SK-N-SH (cell line): Measurements from ENCODE around the gene TTC39B. TPM values are rescaled to one million over a fixed set of nuclear protein-coding genes. Genes with fewer than 3 reads are reported as not detected.
A peak's percentile ranks its signal among the peaks of the same experiment; 100 is the strongest.

Source experiments
- CTCF ChIA-PET: fragments of 300-600, 350-600 bp; formaldehyde crosslinking; extraction: SDS; loops from one replicate; lab custom pipeline; 2021; lab: Yijun Ruan, JAX
- POLR2A ChIA-PET: fragments of 350-600 bp; sonication (Branson Sonifier 250); formaldehyde crosslinking; extraction: SDS; loops from one replicate; lab custom pipeline; 2020; ENCODE audit warnings: antibody characterized with exemption, inconsistent platforms; lab: Yijun Ruan, JAX
- DNase-seq: peaks from one replicate; pipeline ENCODE4 v3.0.0; 2012
- H2AFZ ChIP-seq: fragments of 200-600 bp; sonication (generic); 2 replicates; pipeline ENCODE4 v1.8.1; 2016; ENCODE audit warnings: antibody characterized with exemption, mild to moderate bottlenecking, low read depth
- H3F3A ChIP-seq: fragments of 200-600 bp; sonication (generic); replicated peaks from 2 replicates; pipeline ENCODE3; 2016; ENCODE audit warnings: antibody characterized with exemption, mild to moderate bottlenecking; ENCODE audit not compliant: insufficient read depth
- H3K27ac ChIP-seq, 2 experiments: fragments of 200-500 bp in 1 of 2; fragments of 200-600 bp in 1 of 2; sonication (Bioruptor generic) in 1 of 2; sonication (generic), shearing (Covaris generic) in 1 of 2; 2 replicates each; pipeline versions ENCODE4 v1.5.1 to v1.6.1; 2014 to 2016; ENCODE audit warnings: low read depth in 2 of 2, inconsistent platforms in 1 of 2, low read length in 1 of 2, mild to moderate bottlenecking in 1 of 2, mixed read lengths in 1 of 2
- H3K27me3 ChIP-seq: fragments of 200-600 bp; sonication (generic), shearing (Covaris generic); 2 replicates; pipeline ENCODE4 v1.6.1; 2016; ENCODE audit warnings: mixed run types; ENCODE audit not compliant: insufficient read depth
- H3K36me3 ChIP-seq, 2 experiments: fragments of 200-500 bp in 1 of 2; fragments of 200-600 bp in 1 of 2; sonication (Bioruptor generic) in 1 of 2; sonication (generic) in 1 of 2; replicated peaks in 1 of 2; 2 replicates each; pipeline versions ENCODE3 to v1.5.1; 2014 to 2016; ENCODE audit warnings: low read length in 1 of 2, mild to moderate bottlenecking in 1 of 2; ENCODE audit not compliant: insufficient read depth in 2 of 2, control insufficient read depth in 1 of 2
- H3K4me1 ChIP-seq, 2 experiments: fragments of 200-500 bp in 1 of 2; fragments of 200-600 bp in 1 of 2; sonication (Bioruptor generic) in 1 of 2; sonication (generic), shearing (Covaris generic) in 1 of 2; 2 replicates each; pipeline versions ENCODE4 v1.5.1 to v1.6.1; 2014 to 2016; ENCODE audit warnings: low read depth in 1 of 2, low read length in 1 of 2, mixed run types in 1 of 2; ENCODE audit not compliant: insufficient read depth in 2 of 2, control insufficient read depth in 1 of 2
- H3K4me2 ChIP-seq: fragments of 200-600 bp; sonication (generic), shearing (Covaris generic); 2 replicates; pipeline ENCODE4 v1.6.1; 2017; ENCODE audit warnings: mixed run types
- H3K4me3 ChIP-seq, 2 experiments: fragments of 200-500 bp in 1 of 2; fragments of 200-600 bp in 1 of 2; sonication (Bioruptor generic) in 1 of 2; sonication (generic), shearing (Covaris generic) in 1 of 2; 2 replicates each; pipeline versions ENCODE4 v1.5.1 to v1.8.1; 2014 to 2016; ENCODE audit warnings: low read depth in 2 of 2, inconsistent platforms in 1 of 2, low read length in 1 of 2, mild to moderate bottlenecking in 1 of 2, mixed read lengths in 1 of 2, moderate library complexity in 1 of 2
- H3K79me2 ChIP-seq: fragments of 200-600 bp; sonication (generic); 2 replicates; pipeline ENCODE4 v1.8.1; 2017; ENCODE audit warnings: mild to moderate bottlenecking; ENCODE audit not compliant: insufficient read depth
- H3K9ac ChIP-seq: fragments of 200-600 bp; sonication (generic); 2 replicates; pipeline ENCODE4 v1.6.1; 2017; ENCODE audit warnings: mixed run types
- H3K9me2 ChIP-seq: fragments of 200-600 bp; sonication (generic); 2 replicates; pipeline ENCODE4 v1.6.1; 2017; ENCODE audit warnings: mixed run types
- H3K9me3 ChIP-seq: fragments of 200-600 bp; sonication (generic); 2 replicates; pipeline ENCODE4 v1.6.1; 2017; ENCODE audit warnings: mixed run types, mild to moderate bottlenecking, moderate library complexity
- H4K20me1 ChIP-seq: fragments of 200-600 bp; sonication (generic); 2 replicates; pipeline ENCODE4 v1.6.1; 2017; ENCODE audit warnings: mild to moderate bottlenecking, mixed run types; ENCODE audit not compliant: insufficient read depth
- CHD2 ChIP-seq: fragments of 150-350 bp; IDR thresholded peaks from 2 replicates; pipeline ENCODE4 v1.6.1; 2018; ENCODE audit warnings: low read length; ENCODE audit not compliant: partially characterized antibody
- EP300 ChIP-seq, 2 experiments: IDR thresholded peaks; 2 replicates each; pipeline versions ENCODE4 v1.4.0 to v1.6.1; 2012; ENCODE audit warnings: borderline replicate concordance in 1 of 2, low read depth in 1 of 2, low read length in 1 of 2
- EZH2phosphoT487 ChIP-seq: fragments of 200-600 bp; sonication (generic); IDR thresholded peaks from 2 replicates; pipeline ENCODE4 v1.6.1; 2017; ENCODE audit warnings: low read depth, mixed run types, mild to moderate bottlenecking, antibody characterized with exemption, moderate library complexity, borderline replicate concordance
- FOXJ3 ChIP-seq: sonication (generic); formaldehyde crosslinking; IDR thresholded peaks from 2 replicates; pipeline ENCODE4 v1.5.1; 2020; ENCODE audit warnings: mild to moderate bottlenecking, missing genetic modification reagents
- FOXM1 ChIP-seq: IDR thresholded peaks from 2 replicates; pipeline ENCODE4 v1.4.0; 2012; ENCODE audit warnings: low read depth, mild to moderate bottlenecking
- MAX ChIP-seq: IDR thresholded peaks from 2 replicates; pipeline ENCODE4 v1.4.0; 2012; ENCODE audit warnings: low read depth
- MEF2A ChIP-seq: IDR thresholded peaks from 2 replicates; pipeline ENCODE4 v1.4.0; 2012; ENCODE audit warnings: low read depth, borderline replicate concordance
- MXI1 ChIP-seq: IDR thresholded peaks from 2 replicates; pipeline ENCODE4 v1.6.1; 2012; ENCODE audit warnings: mild to moderate bottlenecking, low read depth, low read length, improper control_type of control experiment
- NFIC ChIP-seq: IDR thresholded peaks from 2 replicates; pipeline ENCODE4 v1.4.0; 2012; ENCODE audit warnings: borderline replicate concordance
- NRF1 ChIP-seq: IDR thresholded peaks from 2 replicates; pipeline ENCODE4 v1.6.1; 2012; ENCODE audit warnings: low read depth, mild to moderate bottlenecking, low read length
- RFX5 ChIP-seq: IDR thresholded peaks from 2 replicates; pipeline ENCODE4 v1.6.1; 2012; ENCODE audit warnings: mild to moderate bottlenecking, improper control_type of control experiment, low read length
- TCF12 ChIP-seq: IDR thresholded peaks from 2 replicates; pipeline ENCODE4 v1.4.0; 2012
- USF1 ChIP-seq: IDR thresholded peaks from 2 replicates; pipeline ENCODE4 v1.4.0; 2012; ENCODE audit warnings: low read depth, borderline replicate concordance
- WGBS: methylation state at CpG from one replicate; pipeline ENCODE4 v1.1.6; 2017; ENCODE audit warnings: low lambda C conversion rate; 5-methylcytosine and 5-hydroxymethylcytosine counted together
- polyA plus RNA-seq, 3 experiments: library from polyadenylated mRNA; depleted of rRNA; stranded (reverse); fragments of >200 nt; gene quantifications; 2 replicates each; pipeline ENCODE4 v1.2.3, GENCODE V29; 2012
- TF ChIP-seq, protein P1 (sequence below): IDR thresholded peaks from 2 replicates; pipeline ENCODE4 v1.6.1; 2012; ENCODE audit warnings: mild to moderate bottlenecking, low read depth, low read length, moderate library complexity
- TF ChIP-seq, protein P2 (sequence below): fragments of 150-350 bp; IDR thresholded peaks from 2 replicates; pipeline ENCODE4 v1.6.1; 2017; ENCODE audit warnings: antibody characterized with exemption, low read length, low read depth, borderline replicate concordance

The TTC39B gene
- polyA plus RNA-seq, 1 of the 3 experiments (the other 2 are of a cell fraction): 0.54 TPM

- H3K9ac ChIP-seq: no peak overlapping the region
- no peaks in the 10 kb centered on the region for H3K36me3 ChIP-seq
- no peak for DNase-seq
- H3K9me2 ChIP-seq: no peaks in the 10 kb centered on the region
- TF ChIP-seq CHD2: no peak
- TF ChIP-seq, protein P1, sequence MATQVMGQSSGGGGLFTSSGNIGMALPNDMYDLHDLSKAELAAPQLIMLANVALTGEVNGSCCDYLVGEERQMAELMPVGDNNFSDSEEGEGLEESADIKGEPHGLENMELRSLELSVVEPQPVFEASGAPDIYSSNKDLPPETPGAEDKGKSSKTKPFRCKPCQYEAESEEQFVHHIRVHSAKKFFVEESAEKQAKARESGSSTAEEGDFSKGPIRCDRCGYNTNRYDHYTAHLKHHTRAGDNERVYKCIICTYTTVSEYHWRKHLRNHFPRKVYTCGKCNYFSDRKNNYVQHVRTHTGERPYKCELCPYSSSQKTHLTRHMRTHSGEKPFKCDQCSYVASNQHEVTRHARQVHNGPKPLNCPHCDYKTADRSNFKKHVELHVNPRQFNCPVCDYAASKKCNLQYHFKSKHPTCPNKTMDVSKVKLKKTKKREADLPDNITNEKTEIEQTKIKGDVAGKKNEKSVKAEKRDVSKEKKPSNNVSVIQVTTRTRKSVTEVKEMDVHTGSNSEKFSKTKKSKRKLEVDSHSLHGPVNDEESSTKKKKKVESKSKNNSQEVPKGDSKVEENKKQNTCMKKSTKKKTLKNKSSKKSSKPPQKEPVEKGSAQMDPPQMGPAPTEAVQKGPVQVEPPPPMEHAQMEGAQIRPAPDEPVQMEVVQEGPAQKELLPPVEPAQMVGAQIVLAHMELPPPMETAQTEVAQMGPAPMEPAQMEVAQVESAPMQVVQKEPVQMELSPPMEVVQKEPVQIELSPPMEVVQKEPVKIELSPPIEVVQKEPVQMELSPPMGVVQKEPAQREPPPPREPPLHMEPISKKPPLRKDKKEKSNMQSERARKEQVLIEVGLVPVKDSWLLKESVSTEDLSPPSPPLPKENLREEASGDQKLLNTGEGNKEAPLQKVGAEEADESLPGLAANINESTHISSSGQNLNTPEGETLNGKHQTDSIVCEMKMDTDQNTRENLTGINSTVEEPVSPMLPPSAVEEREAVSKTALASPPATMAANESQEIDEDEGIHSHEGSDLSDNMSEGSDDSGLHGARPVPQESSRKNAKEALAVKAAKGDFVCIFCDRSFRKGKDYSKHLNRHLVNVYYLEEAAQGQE: no peak
- TF ChIP-seq MEF2A: no peak
- TF ChIP-seq, protein P2, sequence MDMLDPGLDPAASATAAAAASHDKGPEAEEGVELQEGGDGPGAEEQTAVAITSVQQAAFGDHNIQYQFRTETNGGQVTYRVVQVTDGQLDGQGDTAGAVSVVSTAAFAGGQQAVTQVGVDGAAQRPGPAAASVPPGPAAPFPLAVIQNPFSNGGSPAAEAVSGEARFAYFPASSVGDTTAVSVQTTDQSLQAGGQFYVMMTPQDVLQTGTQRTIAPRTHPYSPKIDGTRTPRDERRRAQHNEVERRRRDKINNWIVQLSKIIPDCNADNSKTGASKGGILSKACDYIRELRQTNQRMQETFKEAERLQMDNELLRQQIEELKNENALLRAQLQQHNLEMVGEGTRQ: no peak
- TF ChIP-seq RFX5: no peak
- TF ChIP-seq NRF1: no peak
- TF ChIP-seq MAX: no peak
- TF ChIP-seq FOXM1: no peak
- no peak for TF ChIP-seq TCF12
- TF ChIP-seq USF1: no peak
- no peak for TF ChIP-seq NFIC
- no peak for TF ChIP-seq EP300 (IDR thresholded peaks at IDR 0.05; ENCODE audit: borderline replicate concordance in 1 of 2, low read depth in 1 of 2, low read length in 1 of 2)
- no peak for TF ChIP-seq EZH2phosphoT487
- no peak for TF ChIP-seq MXI1
- no peak for TF ChIP-seq FOXJ3
- TF ChIP-seq, all 33 proteins: peak for 0
- Histone ChIP-seq H3K4me2 (no peak overlapping the region), H2AFZ (0 out of 2 replicates have a peak overlapping the region, but pooled peaks have one; percentile 35), H3K4me3 (no peak overlapping the region), H3K27ac (no peak overlapping the region), H3K4me1 (no peaks in the 10 kb centered on the region), H3K9me3 (no peaks in the 10 kb centered on the region), H3K27me3 (no peaks in the 10 kb centered on the region), H4K20me1 (no peaks in the 10 kb centered on the region), H3F3A (no peaks in the 10 kb centered on the region), H3K79me2 (no peaks in the 10 kb centered on the region)
- ChIA-PET POLR2A (no interaction called here), CTCF (no interaction called here)
- WGBS: 17% methylated on average over 2 of the region's 2 CpGs
Measured at GRCh38 chr9:15332939-15333338, 25.9 kb upstream of the TTC39B start.
